Activated CD4-positive, alpha-beta T cell treated with anti-CD3 and anti-CD28 coated beads for 4 hours (primary cell): ENCODE data around the gene COL21A1.

Experiments
- DNase-seq, 2 donors: peaks; one replicate each; pipeline ENCODE4 v3.0.0-alpha.2; 2020

The COL21A1 gene

GRCh38 chr6:56173228-56173627 lies 74.2 kb downstream of the COL21A1 start:
- no peak for DNase-seq

- DNase-seq: no peak
Measured at GRCh38 chr6:56172144-56172543, 75.2 kb downstream of the COL21A1 start.

DNA sequence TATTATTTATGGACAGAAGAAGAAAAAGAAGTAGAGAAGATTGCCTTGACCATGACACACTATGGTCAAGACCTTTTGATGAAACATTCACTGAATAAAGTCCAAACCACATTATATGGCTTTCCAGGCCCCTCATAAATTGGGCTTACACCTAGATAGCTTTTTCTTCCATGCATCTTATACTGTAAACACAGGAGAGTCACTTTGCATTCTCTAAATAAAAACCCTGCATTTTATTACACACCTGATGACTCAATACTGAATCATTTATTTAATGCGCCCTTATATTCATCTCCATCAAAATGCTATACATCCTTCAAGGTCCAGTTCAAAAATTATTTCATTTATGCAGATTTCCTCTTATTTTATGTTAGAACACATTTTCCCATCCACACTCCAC lies 78.0 kb downstream of the COL21A1 start:
- no peak for DNase-seq

DNA sequence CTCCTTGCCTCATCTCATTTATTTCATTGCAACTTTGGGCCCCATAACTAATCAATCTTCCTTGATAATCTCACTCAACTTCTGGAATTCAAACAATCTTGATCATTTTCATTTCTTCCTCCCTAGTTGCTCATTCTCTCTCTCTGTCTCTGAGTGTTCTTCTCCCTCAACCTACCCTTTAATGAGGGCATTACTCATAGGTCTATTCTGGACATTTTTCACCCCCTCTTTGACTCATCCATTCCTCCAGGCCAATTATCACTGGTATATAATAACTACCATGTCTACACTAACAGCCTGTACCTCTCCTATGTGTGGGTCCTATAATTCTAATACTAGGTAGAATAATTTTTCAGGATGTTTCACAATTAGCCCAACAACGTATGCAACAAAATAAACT lies 78.8 kb downstream of the COL21A1 start:
- DNase-seq: no peak

DNA sequence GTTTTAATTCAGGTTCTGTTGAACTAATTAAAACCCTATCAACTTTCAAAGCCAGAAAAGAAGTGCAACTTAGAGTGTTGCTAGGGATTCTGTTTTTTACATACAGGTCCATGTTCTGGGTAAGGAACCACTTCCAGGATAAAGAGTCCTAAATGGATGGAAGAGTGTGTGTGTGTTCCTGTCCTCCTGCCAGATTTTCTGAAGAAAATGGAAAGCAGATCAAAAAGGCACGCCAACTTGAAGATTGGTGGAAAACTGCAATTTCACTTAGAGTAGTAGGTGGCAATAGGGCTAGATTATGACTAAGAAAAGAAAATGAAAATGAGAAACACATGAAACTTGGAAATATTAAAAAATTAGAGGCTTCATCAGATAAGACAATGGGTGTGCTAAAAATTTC lies 85.3 kb downstream of the COL21A1 start:
- DNase-seq: no peak

DNA sequence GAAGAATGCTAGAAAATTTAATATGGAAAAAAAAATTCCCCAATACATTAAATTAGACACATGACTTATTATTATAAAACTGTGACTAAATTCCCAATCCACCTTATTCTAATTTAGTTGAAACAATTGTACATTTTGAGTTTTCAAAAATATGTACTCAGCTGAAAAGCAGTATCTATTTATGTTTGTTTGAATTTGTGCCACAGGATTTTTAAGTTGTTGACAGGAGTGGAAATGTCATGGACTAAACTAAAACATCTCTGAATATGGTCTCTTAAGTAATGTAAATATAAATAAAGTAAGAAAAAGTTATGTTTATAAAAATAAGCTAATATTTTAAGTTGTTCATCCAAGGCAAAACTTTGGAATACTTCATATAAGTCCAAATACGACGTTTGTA lies 86.9 kb downstream of the COL21A1 start:
- DNase-seq: no peak

- no peak for DNase-seq
Measured at GRCh38 chr6:56158571-56158970, 88.8 kb downstream of the COL21A1 start.

DNA sequence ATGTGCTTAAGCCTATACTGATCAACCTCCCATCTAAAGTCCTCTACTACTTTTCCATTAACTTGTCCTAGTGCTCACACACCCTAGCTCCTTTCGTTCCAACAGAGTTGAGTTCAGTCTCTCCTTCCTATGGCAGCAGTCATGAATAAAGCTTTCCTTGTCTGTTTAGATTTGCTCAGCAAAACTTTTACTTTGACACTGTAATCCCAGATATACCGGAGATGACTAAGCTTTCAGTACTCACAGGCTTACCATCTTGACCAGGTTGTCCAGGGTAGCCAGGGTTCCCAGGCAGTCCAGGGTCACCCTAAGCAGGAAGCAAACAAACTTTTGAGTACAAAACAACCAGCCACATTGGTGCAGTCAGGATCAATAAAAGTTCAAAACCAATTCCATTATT lies 90.7 kb downstream of the COL21A1 start:
- DNase-seq: no peak

- DNase-seq: no peak
Measured at GRCh38 chr6:56155634-56156141, 91.7 kb downstream of the COL21A1 start.

- no peak for DNase-seq
Measured at GRCh38 chr6:56154076-56154475, 93.3 kb downstream of the COL21A1 start.

DNA sequence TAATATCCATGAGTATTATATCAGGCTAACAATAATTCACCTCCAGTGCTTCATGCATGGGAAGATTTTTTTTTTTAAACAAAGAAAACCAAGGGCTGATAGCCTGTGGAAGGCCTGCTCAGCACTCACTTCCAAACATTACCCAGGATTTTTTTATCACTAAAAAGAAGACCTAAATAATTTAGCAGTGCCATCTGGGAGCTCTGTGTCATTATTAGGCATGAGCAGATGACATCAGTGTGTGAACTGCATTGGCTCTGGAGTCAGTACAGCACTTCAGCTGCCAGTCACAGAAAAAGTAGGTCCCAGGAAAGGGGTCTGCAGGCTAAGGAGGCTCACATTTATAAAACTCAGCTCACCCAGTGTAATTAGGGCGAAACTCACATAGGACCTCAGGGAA lies 94.8 kb downstream of the COL21A1 start:
- DNase-seq: no peak

DNA sequence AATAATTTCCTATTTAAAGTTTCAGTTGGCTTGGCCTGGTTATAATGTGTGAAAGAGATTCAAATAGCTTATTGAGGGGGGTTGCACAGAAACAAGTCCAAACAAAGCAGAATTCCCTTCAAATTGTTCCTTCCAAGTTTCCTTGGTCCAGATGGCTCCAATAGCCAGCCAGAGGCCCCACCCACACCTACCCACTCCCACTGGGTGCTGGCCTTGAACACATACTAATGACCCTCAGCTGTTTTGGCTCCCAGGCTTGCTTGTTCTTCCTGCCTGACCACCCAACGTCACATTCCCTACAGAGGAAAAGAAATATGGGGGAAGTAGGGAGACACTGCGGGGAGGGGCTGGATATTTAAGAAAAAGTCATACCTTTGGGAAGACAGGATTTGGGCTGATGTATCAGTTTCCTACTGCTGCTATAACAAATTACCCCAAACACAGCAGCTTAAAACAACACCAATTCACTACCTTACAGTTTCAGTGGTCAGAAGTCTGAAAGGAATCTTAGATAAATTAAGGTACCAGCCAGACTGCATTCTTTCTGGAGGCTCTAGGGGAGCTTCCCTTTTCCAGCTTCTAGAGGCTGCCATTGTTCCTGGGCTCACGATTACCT lies 95.7 kb downstream of the COL21A1 start:
- no peak for DNase-seq

DNA sequence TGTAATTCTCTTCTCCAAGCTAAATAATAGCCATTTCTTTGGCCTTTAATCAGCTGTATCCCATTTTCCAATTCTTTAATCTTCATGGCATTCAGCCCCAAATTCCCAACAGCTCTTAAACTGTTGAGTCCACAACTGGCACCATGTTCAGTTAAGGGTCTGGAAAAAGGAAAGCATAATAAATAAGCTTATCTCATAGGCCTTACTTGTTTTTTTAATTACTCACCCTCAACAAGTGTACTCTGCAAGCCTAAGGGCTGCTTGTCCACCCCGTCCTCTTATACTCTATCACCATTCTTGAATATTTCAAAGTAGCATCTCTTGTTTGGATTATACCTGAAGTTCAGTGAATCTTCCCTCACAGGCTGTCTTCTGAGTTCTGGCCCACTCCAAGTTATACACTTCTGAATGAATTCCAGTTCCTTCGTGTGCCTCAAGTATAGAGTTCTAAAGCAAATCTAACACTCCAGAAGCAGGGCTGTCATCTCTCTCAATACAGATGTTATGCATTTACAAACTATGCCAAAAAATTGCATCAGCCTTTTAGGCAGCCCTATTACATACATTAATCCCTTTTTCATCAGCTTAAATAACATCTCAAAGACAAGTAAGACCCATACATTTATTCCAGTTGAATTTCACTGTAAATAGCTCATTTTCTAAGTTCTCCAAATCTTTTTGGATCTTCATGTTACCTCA lies 98.7 kb downstream of the COL21A1 start:
- DNase-seq: no peak

DNA sequence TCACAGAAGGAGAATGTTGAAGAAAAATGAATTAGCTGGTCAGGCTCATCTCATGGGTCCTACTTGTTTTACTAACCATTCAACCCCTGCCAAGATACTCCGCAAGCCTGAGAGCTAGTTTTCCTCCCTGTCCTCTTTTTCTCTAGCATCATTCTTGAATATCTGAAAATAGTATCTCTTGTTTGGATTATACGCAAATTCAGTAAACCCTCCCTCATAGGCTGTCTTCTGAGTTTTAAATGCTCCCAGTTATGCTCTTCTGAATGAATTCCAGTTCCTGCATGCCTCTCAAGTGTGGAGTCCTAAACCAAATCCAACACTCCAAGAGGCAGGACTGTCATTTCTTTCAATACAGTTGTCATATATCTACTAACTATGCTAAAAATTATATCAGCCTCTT lies 99.6 kb downstream of the COL21A1 start:
- DNase-seq: no peak

- no peak for DNase-seq
Measured at GRCh38 chr6:56146086-56146485, 101.3 kb downstream of the COL21A1 start.

DNA sequence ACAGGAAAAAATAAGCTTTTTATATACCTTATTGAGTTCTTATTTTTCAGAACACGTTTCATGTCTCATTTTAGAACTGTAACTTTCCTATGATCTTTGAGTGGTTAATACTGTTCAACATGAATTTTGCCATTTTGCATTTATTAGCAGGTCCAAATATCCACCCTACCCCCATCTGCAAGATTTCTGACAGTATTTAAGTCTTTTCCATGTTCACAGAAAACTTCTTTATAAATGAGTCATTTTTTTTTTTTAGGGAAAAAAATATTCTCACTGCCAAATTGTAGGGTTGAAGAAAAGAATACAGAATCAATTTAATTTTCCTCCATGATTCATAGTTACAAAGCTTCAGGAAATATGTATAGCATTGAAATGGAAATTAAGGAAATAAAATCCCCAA lies 101.8 kb downstream of the COL21A1 start:
- no peak for DNase-seq

DNA sequence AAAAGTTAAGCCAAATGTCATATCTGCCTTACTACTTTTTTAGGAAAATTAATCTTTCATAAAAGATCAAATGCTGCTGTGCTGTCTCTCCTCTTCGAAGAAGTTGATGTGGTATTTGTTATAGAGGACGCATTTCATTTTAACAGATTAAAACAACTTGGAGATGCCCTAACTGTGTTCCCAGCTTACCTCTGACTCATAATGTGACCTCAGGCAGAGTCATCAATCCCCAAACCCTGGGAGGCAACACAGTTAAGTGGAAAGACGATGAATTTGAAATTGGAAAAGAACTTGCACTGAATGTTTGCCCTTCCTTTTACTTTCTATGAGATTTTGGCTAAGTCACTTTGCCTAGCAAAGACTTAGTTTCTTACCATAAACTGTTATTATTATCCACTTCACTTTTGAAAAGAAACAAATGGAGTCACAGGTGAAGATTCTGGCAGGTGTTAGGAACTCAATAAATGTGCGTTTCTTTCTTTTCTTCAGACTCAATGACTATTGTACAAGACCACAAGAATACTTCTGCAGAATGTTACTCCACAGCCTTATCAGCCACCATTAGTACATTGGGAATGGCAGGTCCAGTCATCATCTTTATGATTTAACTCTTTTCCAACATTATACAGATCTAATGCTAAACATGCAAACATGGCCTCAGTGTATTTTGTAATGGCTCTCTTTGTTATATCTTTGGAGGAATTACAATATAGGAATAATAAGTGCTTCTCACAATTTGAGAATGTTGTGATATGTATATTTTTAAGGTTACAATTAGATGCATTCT lies 102.6 kb downstream of the COL21A1 start:
- DNase-seq: no peak

DNA sequence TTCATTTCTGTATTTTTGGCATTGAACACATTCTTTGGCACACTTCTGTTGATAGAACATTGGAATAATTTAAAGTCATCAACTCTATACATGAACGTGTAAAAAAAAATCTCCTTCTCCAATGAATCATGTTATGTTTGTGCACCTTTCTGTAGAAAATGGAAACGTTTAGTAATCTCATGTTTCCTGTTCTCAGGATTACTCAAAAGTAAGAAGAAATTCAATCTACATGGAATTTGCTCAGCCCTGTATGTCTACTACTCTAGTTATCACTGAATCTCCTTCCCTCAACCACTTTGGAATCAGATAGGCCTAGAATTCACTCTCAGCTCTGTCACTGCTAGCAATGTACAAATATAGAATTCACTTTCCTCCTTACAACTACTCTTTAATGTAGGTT lies 103.6 kb downstream of the COL21A1 start:
- no peak for DNase-seq

DNA sequence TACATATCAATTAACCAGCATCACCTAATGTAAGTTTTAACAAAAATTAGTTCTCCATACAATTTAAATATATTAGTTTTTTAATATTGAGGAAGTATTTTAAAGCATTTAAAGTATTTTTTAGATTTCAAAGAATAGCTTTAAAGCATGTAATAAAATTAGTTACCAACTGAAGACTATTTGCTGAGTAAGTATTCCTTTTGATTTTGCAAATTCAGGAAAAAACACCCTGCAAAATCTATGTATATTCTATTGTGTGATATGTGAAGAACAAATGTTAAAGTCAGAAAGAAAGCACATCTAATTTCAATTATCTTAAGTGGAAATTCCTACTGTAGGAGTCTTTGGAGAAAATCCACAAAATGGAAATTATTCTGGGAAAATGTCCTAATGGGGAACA lies 107.3 kb downstream of the COL21A1 start:
- no peak for DNase-seq

- no peak for DNase-seq
Measured at GRCh38 chr6:56115715-56116114, 131.7 kb downstream of the COL21A1 start.

- no peak for DNase-seq
Measured at GRCh38 chr6:56109149-56109548, 138.2 kb downstream of the COL21A1 start.

DNA sequence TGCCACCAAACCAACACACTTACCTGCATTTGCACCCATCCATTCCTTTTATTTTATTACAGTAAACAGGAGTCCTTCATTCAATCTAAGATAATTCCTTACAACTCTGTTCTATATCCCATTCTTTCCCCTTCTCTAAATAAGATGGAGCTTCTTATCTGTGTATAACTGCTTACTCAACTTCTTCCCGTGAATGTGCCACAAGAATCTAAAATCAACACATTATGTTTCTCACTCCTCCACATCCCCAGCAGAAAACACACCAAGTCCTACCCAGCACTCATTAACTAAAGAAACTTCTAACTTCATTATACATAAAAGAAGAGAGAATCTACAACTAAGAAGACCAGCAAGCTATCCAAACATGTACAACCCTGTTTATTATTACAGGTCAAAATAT lies 141.1 kb downstream of the COL21A1 start:
- DNase-seq: no peak

DNA sequence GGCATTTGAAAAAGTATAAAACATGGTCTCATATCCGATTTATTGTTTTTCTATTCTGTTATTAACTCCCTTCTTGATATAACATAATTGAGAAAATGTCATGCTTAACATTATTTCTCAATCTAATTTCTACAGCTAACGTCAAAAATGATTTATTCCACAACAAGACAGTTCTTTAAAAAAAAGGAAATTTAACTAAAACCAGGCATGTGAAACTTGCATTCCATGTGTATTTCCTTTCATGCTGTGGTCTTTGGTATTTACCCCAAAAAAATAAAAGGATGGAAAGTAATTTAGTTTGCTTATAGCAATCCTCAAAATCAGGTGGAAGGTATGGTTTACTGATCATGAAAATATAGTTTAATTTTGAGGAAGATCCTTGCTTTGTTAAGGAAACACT lies 142.8 kb downstream of the COL21A1 start:
- DNase-seq: no peak

- no peak for DNase-seq
Measured at GRCh38 chr6:56102216-56102615, 145.2 kb downstream of the COL21A1 start.
